HG02642 (cell line): ENCODE data around the gene ERBB4.

Experiments
- ATAC-seq: cut with Tn5 transposase; IDR thresholded peaks from one replicate; pipeline ENCODE4 v1.9.1; 2021; ENCODE audit warnings: mild to moderate bottlenecking; ENCODE audit not compliant: unreplicated experiment, poor library complexity

ERBB4 gene

DNA sequence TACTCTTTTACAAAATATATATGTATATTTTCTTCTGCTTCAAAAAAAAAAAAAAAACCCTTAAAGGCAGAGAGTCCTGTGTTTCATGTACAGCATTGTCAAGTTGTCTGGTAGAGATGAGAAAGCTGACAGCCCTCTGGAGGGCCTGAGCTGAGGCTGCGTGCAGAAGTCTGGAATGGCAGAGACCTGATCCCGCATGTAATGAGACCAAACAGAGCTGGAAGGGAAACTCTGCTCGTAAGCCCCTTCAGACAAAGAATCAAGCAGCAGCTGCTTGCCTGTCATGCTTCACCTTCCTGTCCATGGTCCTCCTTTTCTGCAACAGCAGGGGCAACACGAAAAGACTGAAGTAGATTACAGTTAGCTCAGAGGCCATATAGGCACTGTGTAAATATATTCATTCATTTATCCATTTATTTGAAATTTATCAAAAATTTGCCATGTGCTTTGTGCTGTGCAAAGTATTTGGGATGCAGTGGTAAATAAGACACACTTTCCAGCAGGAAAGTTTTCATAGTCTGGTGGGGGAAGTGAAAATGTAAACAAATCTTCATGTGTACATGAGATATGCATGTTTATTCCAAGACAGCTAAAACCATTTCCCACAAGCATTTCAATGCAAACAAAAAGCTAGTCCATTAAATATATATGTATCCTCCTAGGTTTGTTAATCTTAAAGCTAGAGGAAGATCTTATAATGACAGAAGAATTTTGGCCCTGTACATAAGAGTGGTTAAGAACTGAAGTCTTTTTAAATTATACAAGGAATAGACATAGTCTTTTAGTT lies 1069.5 kb downstream of the ERBB4 start:
- no peak for ATAC-seq

DNA sequence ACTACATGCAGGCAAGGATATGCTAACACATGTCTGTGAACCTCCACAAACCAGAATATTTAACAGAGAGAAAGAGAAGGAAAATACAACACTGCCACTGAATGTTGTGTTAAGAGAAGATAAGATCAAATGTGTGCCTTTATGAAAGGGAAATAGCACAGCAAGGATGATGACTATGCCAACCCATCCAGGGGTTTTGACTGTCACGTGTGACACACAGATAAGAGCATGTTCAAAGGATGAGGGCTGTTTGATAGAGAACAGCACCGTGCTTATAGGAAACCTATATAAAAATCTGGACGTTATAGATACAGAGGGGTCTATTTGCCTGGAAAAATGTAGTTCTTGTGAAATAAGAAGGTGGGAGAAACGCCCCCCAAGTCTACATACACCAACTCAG lies 1070.4 kb downstream of the ERBB4 start:
- no peak for ATAC-seq

DNA sequence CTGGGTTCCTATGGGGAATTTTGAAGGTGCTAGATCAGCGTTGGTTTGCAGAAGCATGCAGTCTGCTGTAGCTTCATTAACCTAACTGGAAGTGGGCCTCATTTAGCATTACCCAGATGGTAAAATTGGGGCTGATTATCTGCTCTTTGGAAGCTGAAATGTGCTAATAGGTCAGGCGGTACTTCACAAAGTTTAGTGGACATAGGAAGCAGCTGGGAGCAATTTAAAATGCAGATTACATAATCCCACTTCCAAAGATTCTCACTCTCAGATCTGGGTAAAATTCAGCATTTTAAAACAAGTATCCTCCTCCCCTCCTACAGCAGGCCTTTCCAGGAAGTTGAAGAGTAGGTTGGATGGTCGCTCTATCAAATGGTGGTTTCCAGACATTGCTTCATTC lies 1075.2 kb downstream of the ERBB4 start:
- no peak for ATAC-seq

DNA sequence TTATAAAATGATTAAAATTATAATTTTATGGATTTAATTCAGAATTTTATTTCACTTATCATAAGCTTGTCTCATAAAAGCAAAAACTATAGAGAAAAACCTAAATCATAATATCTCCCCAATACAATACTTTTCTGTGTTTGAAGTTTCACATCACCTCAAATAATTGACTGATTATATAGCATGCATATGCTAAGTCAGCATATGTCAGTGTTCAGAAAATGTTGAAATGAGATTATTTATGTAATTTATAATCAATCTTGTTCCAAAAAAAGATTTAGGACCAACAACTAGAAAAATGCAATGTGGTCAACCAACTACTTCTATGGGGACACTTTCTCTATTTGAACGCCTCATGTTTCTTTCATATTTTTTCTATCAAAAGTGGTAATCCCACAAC lies 1079.6 kb downstream of the ERBB4 start:
- ATAC-seq = no peak

DNA sequence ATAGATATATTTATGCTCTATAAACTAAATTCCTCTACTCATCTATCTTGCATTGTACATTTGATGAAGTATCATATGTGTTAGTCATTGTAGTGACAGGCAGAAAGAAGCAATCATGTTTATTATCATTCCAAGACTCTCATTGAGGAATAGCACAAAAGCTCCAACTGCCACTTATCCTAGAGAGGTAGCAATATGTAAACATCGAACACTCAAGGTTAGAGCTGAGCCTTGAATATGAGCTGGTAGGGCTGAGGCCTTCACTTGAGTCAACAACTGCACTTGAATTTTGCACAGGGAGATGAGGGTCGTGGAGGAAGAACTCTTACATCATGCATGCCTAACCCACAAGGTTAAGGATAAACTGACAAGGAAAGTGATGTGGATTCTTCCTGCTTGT lies 1081.3 kb downstream of the ERBB4 start:
- no peak for ATAC-seq

DNA sequence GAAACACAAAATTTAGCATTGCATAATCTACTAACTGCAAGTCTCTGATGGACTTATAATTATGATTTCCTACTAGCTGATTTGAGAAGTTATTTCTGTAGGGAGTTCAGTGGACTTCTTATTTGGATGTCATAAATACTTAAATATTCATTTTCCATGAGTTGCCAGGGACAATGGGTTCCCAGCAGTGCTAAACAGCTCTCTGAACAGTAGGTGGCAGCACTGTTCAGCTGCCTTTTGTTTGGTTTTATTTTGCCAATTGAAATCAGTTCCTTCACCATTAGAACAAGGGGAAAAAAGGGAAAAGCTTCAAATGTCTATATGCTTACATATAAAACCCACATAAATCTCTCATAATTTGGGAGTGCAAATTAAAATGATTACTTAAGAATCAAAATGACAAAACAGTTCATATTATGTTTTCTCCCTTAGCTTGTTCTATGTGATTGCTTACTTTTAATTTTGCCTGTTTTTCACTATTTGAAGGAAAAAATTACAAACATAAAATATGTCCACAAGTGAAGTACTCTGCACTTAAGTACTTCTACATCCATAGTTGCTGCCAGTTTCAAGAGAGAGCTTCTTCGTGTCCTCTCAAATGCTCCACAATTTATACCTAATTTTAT lies 1083.3 kb downstream of the ERBB4 start:
- ATAC-seq = peak; percentile 81

DNA sequence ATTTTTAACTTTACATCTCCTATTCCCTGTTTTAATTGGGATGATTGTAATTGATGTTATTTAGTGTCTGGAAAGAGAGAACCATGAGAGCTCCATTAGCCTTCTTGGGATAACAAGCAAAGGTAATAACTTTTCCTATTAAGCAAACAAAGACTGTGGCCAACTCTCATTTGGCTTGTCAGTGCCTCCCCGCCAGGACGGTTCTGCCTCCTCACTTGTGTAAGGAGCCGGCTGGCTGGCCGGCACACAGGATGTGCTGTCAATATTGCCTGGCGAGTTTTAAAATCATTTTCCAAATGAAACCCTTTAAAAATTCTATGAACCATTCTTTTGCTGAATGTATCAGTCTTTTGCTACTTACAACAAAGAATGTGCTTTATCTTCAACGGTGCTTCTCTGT lies 1083.9 kb downstream of the ERBB4 start:
- no peak for ATAC-seq

DNA sequence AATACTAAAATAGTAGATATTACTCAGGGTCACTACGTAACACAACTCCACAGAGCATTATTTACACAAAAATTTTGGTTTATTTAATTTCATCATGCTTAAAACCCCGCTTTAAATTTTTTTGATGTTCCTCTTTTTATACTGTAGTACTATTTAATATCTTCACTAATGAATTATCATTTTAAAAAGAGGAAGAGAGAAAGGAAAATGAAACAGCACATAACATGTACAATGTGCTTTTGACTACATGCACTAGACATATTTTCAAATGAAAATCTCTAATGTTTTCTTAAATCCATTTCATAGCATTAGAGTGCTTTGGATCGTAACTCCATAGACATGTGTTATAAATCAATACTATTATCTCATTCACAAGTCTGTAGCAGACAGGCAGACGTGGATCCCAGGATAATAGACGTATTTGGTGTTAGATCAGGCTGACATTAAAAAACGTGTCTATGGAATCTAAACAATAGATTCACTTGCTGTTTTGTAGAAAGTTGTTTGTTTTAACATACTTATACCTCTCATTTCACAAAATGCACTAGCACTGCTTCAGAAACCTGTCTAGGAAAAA lies 1085.2 kb downstream of the ERBB4 start:
- no peak for ATAC-seq

DNA sequence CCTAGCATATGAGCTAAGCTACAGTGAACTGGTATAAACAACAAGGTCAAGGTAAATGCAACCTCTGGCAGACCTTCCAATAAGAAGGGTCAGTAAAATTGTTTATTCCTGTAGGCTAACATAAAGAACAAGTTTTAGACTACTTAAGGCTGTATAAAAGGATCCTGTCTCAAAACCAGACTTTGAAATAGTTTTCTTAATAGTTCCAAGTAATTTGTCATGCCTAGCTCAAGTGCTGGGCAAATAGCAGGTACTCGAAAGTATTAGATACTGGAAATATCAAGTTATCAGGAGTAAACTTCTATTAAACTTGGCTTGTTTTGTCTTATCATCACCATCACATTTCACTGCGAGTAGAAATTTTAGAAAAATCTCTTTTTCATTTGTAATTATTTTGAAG lies 1087.0 kb downstream of the ERBB4 start:
- no peak for ATAC-seq

DNA sequence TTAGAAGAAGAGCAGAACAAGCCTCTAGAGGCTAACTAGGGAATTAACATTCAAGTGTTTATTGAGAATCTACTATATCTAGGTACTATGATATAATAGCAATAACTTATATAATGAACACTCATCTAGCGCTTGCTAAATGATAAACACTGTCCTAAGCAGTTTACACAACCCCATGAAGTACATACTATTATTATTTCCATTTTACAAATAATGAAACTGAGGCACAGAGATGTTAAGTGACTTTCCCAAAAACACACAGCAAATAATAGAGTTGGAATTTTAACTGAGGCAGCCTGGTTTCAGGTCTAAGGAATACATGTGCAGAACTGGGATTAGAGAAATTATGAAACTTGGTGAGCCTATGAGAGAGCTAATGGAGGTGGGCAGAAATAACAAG lies 1088.8 kb downstream of the ERBB4 start:
- ATAC-seq = no peak

DNA sequence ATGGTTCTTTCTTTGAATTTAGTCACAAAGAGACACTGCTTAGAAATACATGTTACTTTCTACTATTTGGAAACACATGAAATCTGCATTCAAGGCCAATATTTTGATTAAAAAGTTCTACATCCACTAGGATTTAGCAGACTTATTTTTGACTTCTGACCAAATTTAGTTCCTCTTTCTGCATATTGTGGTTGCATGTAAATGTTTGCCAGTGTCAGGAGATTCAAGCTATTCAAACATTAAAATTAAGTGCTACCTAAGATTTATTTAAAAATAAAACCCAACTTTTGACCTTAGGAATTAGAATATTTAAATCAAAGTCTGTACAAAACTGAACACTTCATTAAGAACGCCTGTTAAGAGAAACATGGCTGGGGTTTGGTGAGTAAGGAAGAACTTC lies 1091.1 kb downstream of the ERBB4 start:
- ATAC-seq = no peak

DNA sequence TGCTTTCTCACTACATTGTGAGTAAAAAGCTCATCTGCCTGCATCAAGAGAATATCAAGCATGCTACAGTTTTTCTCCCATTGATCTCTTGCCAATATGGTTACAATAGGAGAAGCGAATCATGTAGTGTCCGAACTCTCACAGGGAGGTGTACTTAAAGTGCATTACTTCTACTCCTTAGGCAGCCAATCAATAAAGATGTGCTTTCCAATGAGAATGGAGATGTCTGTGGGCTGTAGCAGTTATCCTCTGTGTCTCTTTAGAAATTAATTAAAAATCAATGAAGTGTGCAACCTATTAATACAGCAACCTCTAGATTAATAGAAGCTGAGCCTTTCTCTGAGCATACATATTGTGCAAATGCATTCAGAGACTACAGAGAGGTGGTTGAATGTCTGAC lies 1098.5 kb downstream of the ERBB4 start:
- no peak for ATAC-seq

DNA sequence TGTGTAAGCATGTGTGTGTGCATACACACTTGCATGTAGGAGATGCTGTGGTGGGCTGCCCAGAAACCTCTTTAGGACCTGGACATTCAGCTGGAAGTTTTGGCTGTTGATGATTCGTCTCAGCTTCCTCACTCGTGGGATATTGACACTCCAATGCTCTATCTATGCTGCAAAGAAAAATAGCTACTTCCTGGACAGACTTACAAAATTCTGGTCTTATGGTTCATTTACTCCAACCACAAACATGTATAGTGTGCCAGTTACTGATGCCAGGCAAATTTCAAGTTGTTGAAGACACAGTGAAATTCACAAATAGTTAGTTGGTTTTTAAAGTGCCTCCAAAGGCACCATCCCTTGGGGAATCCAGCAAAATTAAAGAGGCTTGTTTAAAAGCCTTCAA lies 1099.6 kb downstream of the ERBB4 start:
- no peak for ATAC-seq

DNA sequence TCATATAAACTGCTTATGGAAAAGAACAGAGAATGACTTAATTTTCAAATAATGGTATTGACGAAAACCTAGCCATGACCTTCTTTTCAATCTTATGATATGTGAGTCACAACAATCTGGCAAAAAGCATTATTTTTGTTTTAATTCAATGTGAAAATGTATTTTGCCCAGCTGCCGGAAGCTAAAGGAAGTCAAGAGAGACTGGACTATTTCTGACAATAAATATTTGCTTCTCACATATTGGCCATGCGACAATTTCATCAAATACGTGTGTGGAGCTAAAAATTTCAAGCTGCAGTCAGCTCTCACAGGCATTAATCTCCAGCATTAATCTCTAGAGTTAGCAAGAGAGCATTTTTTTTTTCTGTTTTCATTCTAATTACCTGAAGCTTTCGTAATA lies 1101.2 kb downstream of the ERBB4 start:
- ATAC-seq = no peak

DNA sequence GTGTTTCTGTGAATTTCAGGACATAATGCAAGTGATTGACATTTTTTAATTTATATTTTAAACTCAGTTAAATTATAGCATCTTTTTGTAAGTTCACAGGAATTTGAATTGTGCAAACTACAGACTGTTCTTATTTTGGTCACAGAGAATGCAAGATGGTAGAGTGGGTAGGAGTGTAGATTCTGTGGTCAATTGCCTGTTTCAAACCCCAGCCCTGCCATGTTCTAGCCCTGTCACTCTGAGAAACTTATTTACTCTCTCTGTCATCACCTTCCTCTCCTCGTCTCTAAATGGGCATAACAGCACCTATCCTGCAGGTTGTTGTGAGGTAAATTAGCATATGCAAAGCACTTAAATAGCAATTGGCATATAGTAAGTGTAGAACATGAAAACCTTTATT lies 1102.4 kb downstream of the ERBB4 start:
- no peak for ATAC-seq

DNA sequence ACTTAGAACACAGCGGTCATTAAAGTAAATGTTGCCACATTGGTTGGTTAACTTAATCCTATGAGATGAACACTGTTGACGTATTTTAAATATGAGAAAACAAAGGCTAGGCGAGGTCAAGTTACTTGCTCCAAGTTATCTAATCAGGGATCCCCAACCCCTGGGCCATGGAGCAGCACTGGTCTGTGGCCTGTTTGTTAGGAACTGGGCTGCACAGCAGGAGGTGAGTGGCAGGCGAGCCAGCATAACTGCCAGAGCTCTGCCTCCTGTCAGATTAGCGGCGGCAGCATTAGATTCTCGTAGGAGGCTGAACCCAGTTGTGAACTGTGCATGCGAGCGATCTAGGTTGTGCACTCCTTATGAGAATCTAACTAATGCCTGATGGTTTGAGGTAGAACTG lies 1103.3 kb downstream of the ERBB4 start:
- no peak for ATAC-seq

DNA sequence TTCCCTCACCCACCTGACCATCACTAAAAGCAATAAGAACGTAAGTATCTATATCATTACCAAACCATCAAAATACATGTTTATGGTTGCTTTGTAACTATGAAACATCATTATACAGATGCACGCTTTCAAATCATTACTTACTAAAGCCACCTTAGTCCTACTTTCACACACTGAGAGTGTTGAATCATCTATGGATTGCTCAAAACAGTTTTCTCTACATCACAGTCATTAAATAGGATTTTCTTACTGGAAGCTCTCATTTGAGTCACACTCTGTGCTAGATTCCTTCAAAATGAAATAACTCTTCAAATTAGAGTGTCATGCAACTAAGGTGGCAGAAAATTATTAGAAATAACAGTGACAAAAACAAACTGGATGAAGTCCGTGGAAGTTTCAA lies 1103.8 kb downstream of the ERBB4 start:
- no peak for ATAC-seq

DNA sequence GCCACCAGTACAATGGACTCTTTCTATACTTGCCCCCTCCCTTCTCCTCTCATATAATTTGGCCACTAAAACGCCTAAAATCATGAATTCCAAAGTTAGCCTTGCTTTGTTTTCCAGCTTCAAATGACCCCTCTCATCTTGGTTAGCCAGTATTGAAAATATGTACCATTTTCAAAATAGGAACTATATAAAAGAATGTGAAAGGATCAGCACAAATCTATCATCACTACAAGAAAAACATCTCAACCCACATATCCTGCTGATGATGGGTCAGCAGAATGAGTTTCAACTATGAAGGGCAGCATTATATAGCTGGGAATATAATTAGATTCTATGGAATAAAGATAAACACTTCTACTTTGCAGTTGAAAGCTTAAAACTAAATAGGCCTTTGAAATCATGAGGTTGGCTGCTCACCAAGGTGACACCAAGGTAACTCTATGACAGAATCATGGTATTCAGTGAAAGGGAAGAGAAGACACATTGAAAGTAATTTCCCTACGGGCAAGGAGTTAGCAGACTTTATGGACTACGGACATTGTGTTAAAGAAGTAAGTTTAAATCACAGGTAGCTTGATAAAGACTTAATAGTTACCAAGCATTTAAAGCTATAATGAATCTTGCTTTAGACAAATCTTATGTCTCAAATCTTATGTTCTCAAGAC lies 1109.2 kb downstream of the ERBB4 start:
- ATAC-seq = no peak

DNA sequence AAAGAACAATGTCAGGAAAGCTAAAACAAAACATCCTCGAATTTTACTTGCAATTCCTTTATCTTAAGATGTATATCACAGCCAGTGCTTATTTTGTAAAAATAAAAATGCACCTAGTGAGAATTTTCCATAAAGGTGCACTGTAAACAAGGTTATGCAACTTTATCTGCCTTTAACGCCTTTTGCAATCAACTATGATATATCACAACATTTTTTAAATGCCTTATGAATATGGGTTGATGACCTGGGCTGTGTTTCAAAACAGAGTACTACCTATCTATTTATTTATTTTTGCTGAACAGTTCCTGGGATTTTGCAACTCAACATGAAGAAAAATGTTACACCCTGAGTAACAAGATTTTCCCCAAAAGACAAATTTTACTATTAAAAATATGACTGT lies 1112.4 kb downstream of the ERBB4 start:
- no peak for ATAC-seq

DNA sequence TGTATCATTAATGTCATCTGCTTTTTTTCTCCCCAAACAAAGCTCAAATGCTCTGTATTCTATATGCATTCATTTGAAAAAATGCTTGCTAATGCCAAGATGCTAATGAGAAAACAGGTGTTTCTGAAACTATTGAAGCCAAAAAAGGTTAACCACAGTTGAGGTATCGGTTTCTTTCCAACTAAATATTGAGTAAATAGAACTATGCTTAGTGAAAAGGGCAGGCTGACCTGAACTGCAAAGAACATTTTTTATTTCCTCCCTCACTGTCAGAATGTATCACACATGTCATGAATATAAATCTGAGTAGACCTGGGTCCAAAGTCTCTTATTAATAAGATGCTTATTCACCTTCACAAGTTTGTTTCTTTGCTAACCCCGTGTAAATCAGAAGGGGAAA lies 1115.6 kb downstream of the ERBB4 start:
- ATAC-seq = no peak

DNA sequence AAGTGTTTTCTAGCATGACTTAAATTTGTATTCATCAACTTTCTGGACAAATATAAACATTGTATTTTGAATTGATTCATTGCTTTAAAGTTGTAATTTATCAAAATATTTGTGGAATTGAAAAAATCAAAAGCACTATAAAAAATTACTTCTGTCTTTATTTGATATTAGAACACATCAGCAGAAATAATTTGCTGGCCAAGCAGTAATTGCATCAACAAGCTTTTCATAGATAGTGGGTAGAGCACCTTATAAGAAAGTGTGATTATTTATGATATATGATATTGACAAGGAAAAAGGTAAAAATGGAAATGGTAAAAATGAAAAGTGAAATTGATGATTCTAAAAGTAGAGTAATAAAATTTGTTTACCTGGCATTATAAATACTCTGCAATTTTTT lies 1121.1 kb downstream of the ERBB4 start:
- no peak for ATAC-seq
